ENCODE results near the gene MED25. TPM values are rescaled to one million over a fixed set of nuclear protein-coding genes. Genes with fewer than 3 reads are reported as not detected.

The MED25 gene
- total RNA-seq, 4 donors from 2014 or later, result 15.2 to 30.5 (median 16.4) TPM

GRCh38 chr19:49877879-49878743 lies 60.0 kb downstream of the MED25 start:
- TF ChIP-seq, protein P1, sequence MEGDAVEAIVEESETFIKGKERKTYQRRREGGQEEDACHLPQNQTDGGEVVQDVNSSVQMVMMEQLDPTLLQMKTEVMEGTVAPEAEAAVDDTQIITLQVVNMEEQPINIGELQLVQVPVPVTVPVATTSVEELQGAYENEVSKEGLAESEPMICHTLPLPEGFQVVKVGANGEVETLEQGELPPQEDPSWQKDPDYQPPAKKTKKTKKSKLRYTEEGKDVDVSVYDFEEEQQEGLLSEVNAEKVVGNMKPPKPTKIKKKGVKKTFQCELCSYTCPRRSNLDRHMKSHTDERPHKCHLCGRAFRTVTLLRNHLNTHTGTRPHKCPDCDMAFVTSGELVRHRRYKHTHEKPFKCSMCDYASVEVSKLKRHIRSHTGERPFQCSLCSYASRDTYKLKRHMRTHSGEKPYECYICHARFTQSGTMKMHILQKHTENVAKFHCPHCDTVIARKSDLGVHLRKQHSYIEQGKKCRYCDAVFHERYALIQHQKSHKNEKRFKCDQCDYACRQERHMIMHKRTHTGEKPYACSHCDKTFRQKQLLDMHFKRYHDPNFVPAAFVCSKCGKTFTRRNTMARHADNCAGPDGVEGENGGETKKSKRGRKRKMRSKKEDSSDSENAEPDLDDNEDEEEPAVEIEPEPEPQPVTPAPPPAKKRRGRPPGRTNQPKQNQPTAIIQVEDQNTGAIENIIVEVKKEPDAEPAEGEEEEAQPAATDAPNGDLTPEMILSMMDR (IDR thresholded peaks at IDR 0.05; ENCODE audit: low read depth), result no peak

DNA sequence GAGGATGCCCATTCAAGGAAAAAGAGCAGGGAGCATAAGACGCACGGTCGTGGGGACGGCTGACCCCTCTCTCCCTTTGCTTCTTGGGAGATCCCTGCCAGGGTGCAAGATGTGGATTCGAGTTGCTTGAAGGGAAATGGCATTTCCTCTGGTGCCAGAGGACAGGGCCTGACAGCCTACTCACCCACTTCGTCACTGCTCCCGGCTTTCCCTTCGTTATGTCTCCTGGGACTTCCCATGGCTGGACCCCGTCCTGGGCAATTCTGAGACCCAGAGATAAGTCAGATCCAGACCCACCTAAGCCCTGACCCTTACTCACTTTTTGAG lies 60.6 kb downstream of the MED25 start:
- TF ChIP-seq, protein P1 (IDR thresholded peaks at IDR 0.05; ENCODE audit: low read depth), result no peak

GRCh38 chr19:49879243-49879963 lies 61.3 kb downstream of the MED25 start:
- TF ChIP-seq, protein P1 (IDR thresholded peaks at IDR 0.05; ENCODE audit: low read depth), result no peak

- TF ChIP-seq, protein P1 (IDR thresholded peaks at IDR 0.05; ENCODE audit: low read depth), result no peak
These were observed 62.2 kb downstream of the MED25 start for GRCh38 chr19:49880162-49880869.

- TF ChIP-seq, protein P1 (IDR thresholded peaks at IDR 0.05; ENCODE audit: low read depth), result no peak
These were observed 63.1 kb downstream of the MED25 start for GRCh38 chr19:49881186-49881585.

- TF ChIP-seq, protein P1 (IDR thresholded peaks at IDR 0.05; ENCODE audit: low read depth), result no peak
These were observed 63.7 kb downstream of the MED25 start for GRCh38 chr19:49881672-49882394.

All from subcutaneous adipose tissue (tissue), 4 donors.